ENCODE measurements around the gene SNRNP25. TPM values are rescaled to one million over a fixed set of nuclear protein-coding genes. Genes with fewer than 3 reads are reported as not detected.

Gene SNRNP25
- total RNA-seq, 2 donors from 2014 or later: 47.1 to 78.3 TPM

DNA sequence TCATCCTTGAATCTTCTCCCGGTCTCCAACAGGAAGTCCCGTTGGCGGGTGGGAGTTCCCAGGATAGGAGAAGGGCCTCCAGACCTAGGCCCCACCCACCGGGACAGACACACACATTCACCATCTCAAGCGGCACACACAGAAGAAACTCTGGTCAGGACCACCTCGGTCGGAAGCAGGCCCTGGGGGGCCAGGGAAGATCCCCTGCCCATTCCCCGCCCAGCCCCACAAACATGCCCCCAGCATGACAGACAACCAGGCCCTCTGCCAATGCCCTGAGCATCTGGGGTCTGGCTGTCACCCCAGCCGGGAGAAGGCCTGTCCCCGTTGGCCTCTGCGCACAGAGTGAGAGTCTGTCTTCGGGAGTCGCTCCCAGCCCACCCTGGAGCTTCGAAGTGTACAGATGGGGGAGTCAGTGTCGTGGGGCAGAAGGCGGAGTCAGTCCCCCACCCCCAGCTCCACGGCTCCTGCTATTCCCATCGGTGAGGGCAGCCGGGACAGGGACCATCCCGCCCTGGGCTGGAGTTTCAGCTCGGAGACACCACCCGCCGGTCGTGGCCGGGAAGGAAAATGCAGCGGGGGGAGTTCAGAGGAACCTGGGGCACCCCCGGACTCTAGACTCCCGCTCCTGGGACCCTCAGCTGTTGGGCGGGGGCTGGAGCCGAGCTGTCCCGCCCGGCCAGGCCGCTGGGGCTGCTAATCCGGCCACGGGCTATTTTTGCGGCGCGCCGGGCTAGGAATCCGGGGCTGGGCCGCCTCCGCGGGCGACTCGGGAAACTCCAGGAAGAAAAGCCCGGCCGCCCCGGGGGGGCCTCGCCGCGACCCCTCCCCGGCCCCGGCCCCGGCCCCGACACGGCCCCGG is 18.1 kb downstream of the SNRNP25 start:
- H3K9me3 ChIP-seq: no peaks in the 10 kb centered on the region
- DNase-seq (ENCODE audit: low spot score): peak; percentile 92
- TF ChIP-seq, protein P1, sequence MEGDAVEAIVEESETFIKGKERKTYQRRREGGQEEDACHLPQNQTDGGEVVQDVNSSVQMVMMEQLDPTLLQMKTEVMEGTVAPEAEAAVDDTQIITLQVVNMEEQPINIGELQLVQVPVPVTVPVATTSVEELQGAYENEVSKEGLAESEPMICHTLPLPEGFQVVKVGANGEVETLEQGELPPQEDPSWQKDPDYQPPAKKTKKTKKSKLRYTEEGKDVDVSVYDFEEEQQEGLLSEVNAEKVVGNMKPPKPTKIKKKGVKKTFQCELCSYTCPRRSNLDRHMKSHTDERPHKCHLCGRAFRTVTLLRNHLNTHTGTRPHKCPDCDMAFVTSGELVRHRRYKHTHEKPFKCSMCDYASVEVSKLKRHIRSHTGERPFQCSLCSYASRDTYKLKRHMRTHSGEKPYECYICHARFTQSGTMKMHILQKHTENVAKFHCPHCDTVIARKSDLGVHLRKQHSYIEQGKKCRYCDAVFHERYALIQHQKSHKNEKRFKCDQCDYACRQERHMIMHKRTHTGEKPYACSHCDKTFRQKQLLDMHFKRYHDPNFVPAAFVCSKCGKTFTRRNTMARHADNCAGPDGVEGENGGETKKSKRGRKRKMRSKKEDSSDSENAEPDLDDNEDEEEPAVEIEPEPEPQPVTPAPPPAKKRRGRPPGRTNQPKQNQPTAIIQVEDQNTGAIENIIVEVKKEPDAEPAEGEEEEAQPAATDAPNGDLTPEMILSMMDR (IDR thresholded peaks at IDR 0.05): peak in 1 of 2 donors; percentile 19
- H3K27ac ChIP-seq: peak overlapping the region; percentile 90
- no peaks in the 10 kb centered on the region for H3K27me3 ChIP-seq
- peak overlapping the region; percentile 66 to 85 for H3K4me3 ChIP-seq
- H3K4me1 ChIP-seq: peaks cover 0 to 95% of the 10 kb centered on the region in 2 donors
- no peaks in the 10 kb centered on the region for H3K36me3 ChIP-seq

DNA sequence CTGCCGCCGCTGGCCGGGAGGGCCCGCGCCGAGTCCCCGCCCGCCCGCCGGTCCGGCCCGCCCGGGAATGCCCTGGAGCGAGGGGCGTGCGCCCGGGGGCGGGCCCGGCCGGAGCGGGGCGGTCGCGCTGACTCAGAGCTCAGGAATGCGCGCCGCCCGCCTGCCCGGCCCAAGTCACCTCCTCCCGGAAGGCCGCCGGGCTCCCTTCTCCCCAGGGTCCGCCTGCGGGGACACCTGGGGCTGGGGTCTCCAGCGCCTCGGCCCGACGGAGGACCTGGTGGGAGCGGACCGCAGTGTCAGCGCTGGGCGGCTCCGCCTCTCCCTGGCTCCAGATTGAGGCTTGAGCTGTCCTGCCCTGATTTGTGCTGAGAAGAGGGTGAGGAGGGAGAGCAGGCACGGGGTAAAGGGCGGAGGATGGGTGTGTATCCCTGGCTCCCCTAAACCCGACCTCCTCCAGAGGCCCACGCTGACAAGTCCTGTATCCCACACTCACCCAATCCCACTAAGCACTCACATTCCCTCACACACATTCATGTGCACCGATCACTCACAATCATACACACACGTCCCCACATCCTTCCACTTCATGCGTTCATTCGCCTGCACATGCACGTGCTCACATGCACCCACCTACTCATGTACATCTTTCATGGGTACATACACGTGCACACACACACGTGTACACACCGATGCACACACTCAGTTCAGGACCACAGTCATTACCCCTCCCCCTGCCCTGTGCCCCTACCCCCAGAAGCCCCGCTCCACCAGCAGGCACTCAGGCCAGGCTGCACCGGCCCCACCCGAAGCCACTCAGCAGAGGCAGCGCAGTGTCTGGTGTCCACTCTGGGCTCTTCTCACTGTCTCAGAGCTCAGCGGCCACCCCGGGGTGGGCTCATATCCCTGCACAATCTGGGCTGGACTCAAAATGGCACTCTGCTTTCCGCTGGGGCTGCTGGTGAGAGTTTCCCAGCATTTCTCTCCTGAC is 19.2 kb downstream of the SNRNP25 start, which contains the start of gene RHBDF1:
RHBDF1 (minus strand) TSS at position 71 of the 988 bp plus-strand sequence. CDS start 7,616 bp downstream, outside the sequence.
- Histone ChIP-seq H3K27me3 (no peaks in the 10 kb centered on the region), H3K27ac (peak within 1 kb of the TSS; percentile 90 to 96), H3K4me1 (peaks cover 0 to 95% of the 10 kb centered on the region in 2 donors), H3K4me3 (peak within 1 kb of the TSS; percentile 66 to 85), H3K36me3 (no peaks in the 10 kb centered on the region), H3K9me3 (no peaks in the 10 kb centered on the region)
- TF ChIP-seq, protein P1 (IDR thresholded peaks at IDR 0.05): no peak
- DNase-seq (ENCODE audit: low spot score): no peak

DNA sequence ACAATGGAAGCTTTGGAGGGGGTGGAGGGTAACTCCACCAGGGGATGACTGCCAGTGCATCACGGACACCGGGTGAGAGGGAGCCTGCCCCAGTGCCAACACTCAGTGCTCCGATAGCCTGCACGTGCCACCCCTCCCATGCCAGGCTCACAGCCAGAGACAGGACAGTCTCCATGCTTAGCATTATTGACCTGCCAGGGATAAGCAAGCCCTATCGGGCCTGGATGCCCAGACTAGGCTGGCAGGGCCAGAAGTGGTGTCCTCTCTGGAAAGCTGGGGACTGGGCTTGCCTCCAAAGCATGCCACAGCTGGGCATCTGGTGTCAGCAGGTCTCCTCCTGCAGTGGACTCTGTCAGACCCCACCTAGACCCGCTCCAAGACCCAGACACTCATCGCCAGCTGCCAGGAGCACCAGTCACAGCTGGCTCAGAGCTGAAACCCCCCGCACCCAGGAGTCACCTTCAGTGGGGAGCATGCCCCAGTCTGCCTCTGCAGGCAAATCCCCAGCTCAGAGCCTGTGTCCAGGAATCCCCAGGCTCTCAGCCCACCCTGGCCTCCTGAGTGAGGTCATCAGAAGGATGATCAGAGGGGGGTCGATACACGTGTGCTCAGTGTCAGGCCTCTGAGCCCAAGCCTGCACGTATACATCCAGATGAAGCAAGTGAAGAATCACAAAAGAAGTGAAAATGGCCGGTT is 20.6 kb downstream of the SNRNP25 start:
- DNase-seq (ENCODE audit: low spot score): peak; percentile 66
- peak overlapping the region; percentile 90 to 96 for H3K27ac ChIP-seq
- no peaks in the 10 kb centered on the region for H3K36me3 ChIP-seq
- no peaks in the 10 kb centered on the region for H3K27me3 ChIP-seq
- H3K9me3 ChIP-seq: no peaks in the 10 kb centered on the region
- H3K4me3 ChIP-seq: no peak overlapping the region
- TF ChIP-seq, protein P1 (IDR thresholded peaks at IDR 0.05): no peak
- H3K4me1 ChIP-seq: peaks cover 0 to 90% of the 10 kb centered on the region in 2 donors

DNA sequence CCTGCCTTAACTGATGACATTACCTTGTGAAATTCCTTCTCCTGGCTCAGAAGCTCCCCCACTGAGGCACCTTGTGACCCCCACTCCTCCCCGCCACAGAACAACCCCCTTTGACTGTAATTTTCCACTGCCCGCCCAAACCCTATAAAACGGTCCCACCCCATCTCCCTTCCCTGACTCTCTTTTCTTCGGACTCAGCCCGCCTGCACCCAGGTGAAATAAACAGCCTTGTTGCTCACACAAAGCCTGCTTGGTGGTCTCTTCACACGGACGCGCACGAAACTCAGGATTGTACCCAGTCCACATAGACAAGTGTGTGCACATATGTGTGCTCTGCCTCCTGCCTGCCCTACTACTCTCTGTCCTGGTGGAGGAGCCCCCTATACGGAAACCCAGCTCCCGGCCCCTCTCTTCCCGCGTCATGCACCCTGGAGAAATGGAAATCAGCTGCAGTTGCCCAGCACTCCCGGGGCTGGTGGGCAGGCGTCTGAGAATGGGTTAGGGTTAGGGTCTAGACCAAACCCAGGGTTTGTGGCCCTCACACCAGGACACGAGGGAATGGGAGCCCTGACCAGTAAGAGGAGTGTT is 21.2 kb downstream of the SNRNP25 start:
- peaks cover 0 to 90% of the 10 kb centered on the region in 2 donors for H3K4me1 ChIP-seq
- H3K9me3 ChIP-seq: no peaks in the 10 kb centered on the region
- H3K36me3 ChIP-seq: peaks cover 6% of the 10 kb centered on the region
- no peak for DNase-seq (ENCODE audit: low spot score)
- peak overlapping the region; percentile 90 to 96 for H3K27ac ChIP-seq
- TF ChIP-seq, protein P1 (IDR thresholded peaks at IDR 0.05): no peak
- no peaks in the 10 kb centered on the region for H3K27me3 ChIP-seq
- H3K4me3 ChIP-seq: no peak overlapping the region
